Neural progenitor cell (in vitro differentiated cells): ENCODE results near the gene TYROBP. TPM values are rescaled to one million over a fixed set of nuclear protein-coding genes. Genes with fewer than 3 reads are reported as not detected.

Source experiments
- DNase-seq: peaks from one replicate; pipeline ENCODE4 v3.0.0-alpha.2; 2016; ENCODE audit warnings: low spot score
- H2AFZ ChIP-seq: fragments of 200-600 bp; sonication (generic); replicated peaks from 2 replicates; pipeline ENCODE4 v1.6.1; 2016; ENCODE audit warnings: antibody characterized with exemption
- H3F3A ChIP-seq: fragments of 200-600 bp; sonication (generic); 2 replicates; pipeline ENCODE4 v1.6.1; 2016; ENCODE audit warnings: antibody characterized with exemption, low read depth
- H3K27ac ChIP-seq: fragments of 200-600 bp; sonication (generic); 2 replicates; pipeline ENCODE4 v1.5.1; 2016; ENCODE audit warnings: mild to moderate bottlenecking
- H3K27me3 ChIP-seq: fragments of 200-600 bp; sonication (generic); 2 replicates; pipeline ENCODE4 v1.6.1; 2016; ENCODE audit warnings: mild to moderate bottlenecking, moderate library complexity
- H3K36me3 ChIP-seq: fragments of 200-600 bp; sonication (generic); 2 replicates; pipeline ENCODE4 v1.5.1; 2016
- H3K4me1 ChIP-seq: fragments of 200-600 bp; sonication (generic); 2 replicates; pipeline ENCODE4 v1.6.1; 2016; ENCODE audit warnings: mixed run types
- H3K4me2 ChIP-seq: fragments of 200-600 bp; sonication (generic); 2 replicates; pipeline ENCODE4 v1.6.1; 2016
- H3K4me3 ChIP-seq: fragments of 200-600 bp; sonication (generic); 2 replicates; pipeline ENCODE4 v1.5.1; 2016
- H3K79me2 ChIP-seq: fragments of 200-600 bp; sonication (generic); 2 replicates; pipeline ENCODE4 v1.6.1; 2016; ENCODE audit warnings: low read depth
- H3K9ac ChIP-seq: fragments of 200-600 bp; sonication (generic); 2 replicates; pipeline ENCODE4 v1.6.1; 2016
- H3K9me3 ChIP-seq: fragments of 200-600 bp; sonication (generic); 2 replicates; pipeline ENCODE4 v1.5.1; 2016; ENCODE audit warnings: low read depth
- H4K20me1 ChIP-seq: fragments of 200-600 bp; sonication (generic); 2 replicates; pipeline ENCODE4 v1.6.1; 2016; ENCODE audit warnings: low read depth
- H3K27ac Mint-ChIP-seq: 3 replicates; pipeline ENCODE4 v1.8.0; 2021; ENCODE audit warnings: mixed read lengths
- H3K27me3 Mint-ChIP-seq: 2 replicates; pipeline ENCODE4 v1.8.0; 2022; ENCODE audit warnings: low read depth, mild to moderate bottlenecking, inconsistent platforms, moderate library complexity, mixed read lengths; ENCODE audit not compliant: insufficient read depth
- H3K36me3 Mint-ChIP-seq: 3 replicates; pipeline ENCODE4 v1.8.0; 2021; ENCODE audit warnings: mixed read lengths
- H3K4me1 Mint-ChIP-seq: 3 replicates; pipeline ENCODE4 v1.8.0; 2021; ENCODE audit warnings: mixed read lengths
- H3K4me3 Mint-ChIP-seq: 3 replicates; pipeline ENCODE4 v1.8.0; 2021; ENCODE audit warnings: mild to moderate bottlenecking, moderate library complexity, mixed read lengths
- H3K9me3 Mint-ChIP-seq: 3 replicates; pipeline ENCODE4 v1.8.0; 2020; ENCODE audit warnings: mixed read lengths
- EZH2 ChIP-seq: fragments of 200-600 bp; sonication (generic); IDR thresholded peaks from 2 replicates; pipeline ENCODE4 v1.6.1; 2017; ENCODE audit warnings: antibody characterized with exemption, mild to moderate bottlenecking, moderate library complexity
- EZH2phosphoT487 ChIP-seq: fragments of 200-600 bp; sonication (generic); IDR thresholded peaks from 2 replicates; pipeline ENCODE4 v1.6.1; 2017; ENCODE audit warnings: antibody characterized with exemption
- total RNA-seq: library from RNA; depleted of rRNA; stranded (reverse); fragments of >200 nt; gene quantifications from 2 replicates; pipeline ENCODE4 v1.2.3, GENCODE V29; 2015; ENCODE audit warnings: low replicate concordance
- TF ChIP-seq, protein P1 (sequence below): fragments of 200-600 bp; sonication (generic); IDR thresholded peaks from 2 replicates; pipeline ENCODE4 v1.5.1; 2017; ENCODE audit warnings: antibody characterized with exemption, mild to moderate bottlenecking

Gene TYROBP
- total RNA-seq, 1 donor from 2014 or later = not detected

DNA sequence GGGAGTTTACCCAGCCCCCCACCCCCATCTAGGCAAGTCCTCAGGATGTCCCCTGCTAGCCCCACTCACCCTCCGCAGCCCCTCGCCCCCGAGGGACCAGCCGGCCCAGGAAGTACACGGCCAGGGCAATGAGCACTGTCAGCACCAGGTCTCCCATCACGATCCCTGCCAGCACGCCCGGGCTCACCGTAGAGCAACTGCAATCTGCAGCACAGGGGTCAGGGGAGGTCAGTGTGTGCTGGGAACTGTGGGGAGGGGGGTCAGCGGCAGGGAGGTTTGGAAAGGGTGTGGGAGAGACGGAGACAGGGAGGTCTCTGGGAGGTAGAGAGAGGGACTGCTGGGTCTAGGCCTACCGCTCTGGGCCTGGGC lies 734 bp downstream of the TYROBP start:
- H3K27ac Mint-ChIP-seq = peak overlapping the region; percentile 94
- H3K4me3 Mint-ChIP-seq = no peak overlapping the region
- H3K4me2 ChIP-seq = no peak overlapping the region
- H3K4me3 ChIP-seq = no peak overlapping the region
- no peaks in the 10 kb centered on the region for H3K36me3 ChIP-seq
- no peaks in the 10 kb centered on the region for H3K9me3 ChIP-seq
- H3K36me3 Mint-ChIP-seq = no peaks in the 10 kb centered on the region
- H3K27me3 ChIP-seq = peaks cover 10% of the 10 kb centered on the region
- H3K27me3 Mint-ChIP-seq = peaks cover 25% of the 10 kb centered on the region
- H3K27ac ChIP-seq = no peak overlapping the region
- H4K20me1 ChIP-seq = no peaks in the 10 kb centered on the region
- no peak for TF ChIP-seq EZH2
- TF ChIP-seq, protein P1, sequence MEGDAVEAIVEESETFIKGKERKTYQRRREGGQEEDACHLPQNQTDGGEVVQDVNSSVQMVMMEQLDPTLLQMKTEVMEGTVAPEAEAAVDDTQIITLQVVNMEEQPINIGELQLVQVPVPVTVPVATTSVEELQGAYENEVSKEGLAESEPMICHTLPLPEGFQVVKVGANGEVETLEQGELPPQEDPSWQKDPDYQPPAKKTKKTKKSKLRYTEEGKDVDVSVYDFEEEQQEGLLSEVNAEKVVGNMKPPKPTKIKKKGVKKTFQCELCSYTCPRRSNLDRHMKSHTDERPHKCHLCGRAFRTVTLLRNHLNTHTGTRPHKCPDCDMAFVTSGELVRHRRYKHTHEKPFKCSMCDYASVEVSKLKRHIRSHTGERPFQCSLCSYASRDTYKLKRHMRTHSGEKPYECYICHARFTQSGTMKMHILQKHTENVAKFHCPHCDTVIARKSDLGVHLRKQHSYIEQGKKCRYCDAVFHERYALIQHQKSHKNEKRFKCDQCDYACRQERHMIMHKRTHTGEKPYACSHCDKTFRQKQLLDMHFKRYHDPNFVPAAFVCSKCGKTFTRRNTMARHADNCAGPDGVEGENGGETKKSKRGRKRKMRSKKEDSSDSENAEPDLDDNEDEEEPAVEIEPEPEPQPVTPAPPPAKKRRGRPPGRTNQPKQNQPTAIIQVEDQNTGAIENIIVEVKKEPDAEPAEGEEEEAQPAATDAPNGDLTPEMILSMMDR = no peak
- peaks cover 32% of the 10 kb centered on the region for H3K4me1 Mint-ChIP-seq
- peaks cover 6% of the 10 kb centered on the region for H3K4me1 ChIP-seq
- H2AFZ ChIP-seq = no peak overlapping the region
- no peaks in the 10 kb centered on the region for H3K9me3 Mint-ChIP-seq
- no peak overlapping the region for H3K9ac ChIP-seq
- DNase-seq = no peak
- H3K79me2 ChIP-seq = no peaks in the 10 kb centered on the region
- no peaks in the 10 kb centered on the region for H3F3A ChIP-seq

DNA sequence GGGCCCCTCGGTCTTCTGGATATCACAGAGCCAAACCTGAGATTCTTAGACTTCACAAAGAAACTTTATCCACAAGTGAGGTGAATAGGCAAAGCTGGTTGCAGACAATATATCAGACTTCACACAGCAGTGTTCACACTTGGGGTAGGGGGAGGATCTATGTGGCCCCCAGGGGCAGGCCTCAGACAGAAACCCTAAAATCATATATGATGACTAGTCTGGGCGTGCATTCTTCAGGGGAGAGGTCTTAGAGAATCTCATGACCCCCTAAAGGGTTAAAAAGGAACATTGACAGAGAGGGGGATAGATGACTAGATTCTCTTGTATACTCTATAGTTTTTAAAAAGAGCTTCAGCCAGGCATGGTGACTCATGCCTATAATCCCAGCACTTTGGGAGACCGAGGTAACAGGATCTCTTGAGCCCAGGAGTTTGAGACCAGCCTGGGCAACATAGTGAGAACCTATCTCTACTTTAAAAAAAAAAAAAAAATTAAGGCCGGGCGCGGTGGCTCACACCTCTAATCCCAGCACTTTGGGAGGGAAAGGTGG lies 2.8 kb downstream of the TYROBP start:
- H3F3A ChIP-seq = peaks cover 13% of the 10 kb centered on the region
- H3K27ac ChIP-seq = no peak overlapping the region
- Mint-ChIP-seq H3K27ac (peak overlapping the region; percentile 50), H3K4me1 (peaks cover 41% of the 10 kb centered on the region), H3K36me3 (no peaks in the 10 kb centered on the region), H3K4me3 (no peak overlapping the region), H3K27me3 (peaks cover 24% of the 10 kb centered on the region), H3K9me3 (no peaks in the 10 kb centered on the region)
- H3K4me3 ChIP-seq = no peak overlapping the region
- no peaks in the 10 kb centered on the region for H3K36me3 ChIP-seq
- TF ChIP-seq EZH2phosphoT487 = no peak
- no peak for TF ChIP-seq EZH2
- TF ChIP-seq, protein P1 = no peak
- no peaks in the 10 kb centered on the region for H4K20me1 ChIP-seq
- H3K9ac ChIP-seq = no peak overlapping the region
- H3K4me1 ChIP-seq = peaks cover 6% of the 10 kb centered on the region
- H3K79me2 ChIP-seq = no peaks in the 10 kb centered on the region
- H3K9me3 ChIP-seq = no peaks in the 10 kb centered on the region
- no peak overlapping the region for H2AFZ ChIP-seq
- H3K27me3 ChIP-seq = peaks cover 26% of the 10 kb centered on the region
- DNase-seq = no peak
- no peak overlapping the region for H3K4me2 ChIP-seq

- no peak overlapping the region for H2AFZ ChIP-seq
- Mint-ChIP-seq H3K27me3 (peaks cover 23% of the 10 kb centered on the region), H3K9me3 (no peaks in the 10 kb centered on the region), H3K4me3 (peak overlapping the region; percentile 36), H3K36me3 (no peaks in the 10 kb centered on the region), H3K27ac (peak overlapping the region; percentile 50), H3K4me1 (peaks cover 41% of the 10 kb centered on the region)
- H3K9ac ChIP-seq = no peak overlapping the region
- H3K4me1 ChIP-seq = peaks cover 3% of the 10 kb centered on the region
- no peak overlapping the region for H3K4me3 ChIP-seq
- no peaks in the 10 kb centered on the region for H3K79me2 ChIP-seq
- peaks cover 13% of the 10 kb centered on the region for H3F3A ChIP-seq
- H3K27ac ChIP-seq = no peak overlapping the region
- H3K36me3 ChIP-seq = no peaks in the 10 kb centered on the region
- no peaks in the 10 kb centered on the region for H3K9me3 ChIP-seq
- H4K20me1 ChIP-seq = no peaks in the 10 kb centered on the region
- TF ChIP-seq, protein P1 = no peak
- no peak for TF ChIP-seq EZH2phosphoT487
- TF ChIP-seq EZH2 = no peak
- H3K4me2 ChIP-seq = no peak overlapping the region
- DNase-seq = no peak
- peaks cover 26% of the 10 kb centered on the region for H3K27me3 ChIP-seq
These were observed 3.6 kb downstream of the TYROBP start for GRCh38 chr19:35904311-35905068.
